Large intestine (tissue), 3 donors: Measurements from ENCODE around the gene RAB27B. TPM values are rescaled to one million over a fixed set of nuclear protein-coding genes. Genes with fewer than 3 reads are reported as not detected.

Experiments
- DNase-seq, 2 donors: peaks; one replicate each; pipeline versions ENCODE4 v3.0.0 to v3.0.0-alpha.2; 2013
- H3K27ac ChIP-seq: one replicate; pipeline ENCODE4 v1.5.1; 2013; ENCODE audit warnings: low read length
- H3K27me3 ChIP-seq: 2 replicates; pipeline ENCODE4 v1.6.1; 2013; ENCODE audit warnings: low read length; ENCODE audit not compliant: control insufficient read depth, insufficient read depth
- H3K36me3 ChIP-seq: 2 replicates; pipeline ENCODE4 v1.6.1; 2013; ENCODE audit warnings: low read length; ENCODE audit not compliant: control insufficient read depth, insufficient read depth
- H3K4me1 ChIP-seq: one replicate; pipeline ENCODE4 v1.6.1; 2013; ENCODE audit warnings: low read length; ENCODE audit not compliant: control insufficient read depth, insufficient read depth
- H3K4me3 ChIP-seq: one replicate; pipeline ENCODE4 v1.5.1; 2013; ENCODE audit warnings: low read length
- H3K9me3 ChIP-seq: one replicate; pipeline ENCODE4 v1.6.1; 2013; ENCODE audit warnings: mild to moderate bottlenecking, low read depth, low read length, moderate library complexity; ENCODE audit not compliant: control insufficient read depth
- WGBS: methylation state at CpG from one replicate; pipeline ENCODE4 v1.1.5; 2013; ENCODE audit warnings: low lambda C conversion rate; ENCODE audit not compliant: insufficient coverage; 5-methylcytosine and 5-hydroxymethylcytosine counted together
- polyA plus RNA-seq: library from polyadenylated mRNA; unstranded; fragments of 120-200 nt; gene quantifications from one replicate; pipeline ENCODE4 v1.2.1, GENCODE V29; 2013

The RAB27B gene
- polyA plus RNA-seq, 1 donor = 9.6 TPM

DNA sequence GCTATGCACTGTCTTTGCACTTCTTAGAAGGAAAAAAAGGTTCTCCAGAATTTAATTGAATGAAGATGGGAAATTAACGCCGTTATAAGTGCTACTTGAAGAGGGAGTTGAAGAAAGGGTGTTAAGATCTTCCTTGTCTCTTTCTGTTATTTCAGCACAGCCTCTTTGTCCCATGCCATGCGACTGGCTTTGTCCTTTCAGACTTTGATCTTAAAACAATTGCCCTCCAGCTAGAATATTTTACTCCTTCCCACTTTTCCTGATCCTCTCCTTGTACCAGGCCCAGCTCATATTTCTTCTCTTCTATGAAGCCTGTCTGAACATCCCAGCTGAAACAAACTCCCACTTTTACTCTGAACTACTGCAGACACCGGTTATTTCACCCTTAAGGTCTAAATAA is 51.4 kb downstream of the RAB27B start:
- H3K4me3 ChIP-seq = no peak overlapping the region
- 27% methylated on average over 3 of the region's 4 CpGs for WGBS
- peak in 1 of 2 donors; percentile 32 for DNase-seq
- peaks cover 10% of the 10 kb centered on the region for H3K4me1 ChIP-seq
- no peaks in the 10 kb centered on the region for H3K27me3 ChIP-seq
- H3K9me3 ChIP-seq = no peaks in the 10 kb centered on the region
- no peak overlapping the region for H3K27ac ChIP-seq
- no peaks in the 10 kb centered on the region for H3K36me3 ChIP-seq

DNA sequence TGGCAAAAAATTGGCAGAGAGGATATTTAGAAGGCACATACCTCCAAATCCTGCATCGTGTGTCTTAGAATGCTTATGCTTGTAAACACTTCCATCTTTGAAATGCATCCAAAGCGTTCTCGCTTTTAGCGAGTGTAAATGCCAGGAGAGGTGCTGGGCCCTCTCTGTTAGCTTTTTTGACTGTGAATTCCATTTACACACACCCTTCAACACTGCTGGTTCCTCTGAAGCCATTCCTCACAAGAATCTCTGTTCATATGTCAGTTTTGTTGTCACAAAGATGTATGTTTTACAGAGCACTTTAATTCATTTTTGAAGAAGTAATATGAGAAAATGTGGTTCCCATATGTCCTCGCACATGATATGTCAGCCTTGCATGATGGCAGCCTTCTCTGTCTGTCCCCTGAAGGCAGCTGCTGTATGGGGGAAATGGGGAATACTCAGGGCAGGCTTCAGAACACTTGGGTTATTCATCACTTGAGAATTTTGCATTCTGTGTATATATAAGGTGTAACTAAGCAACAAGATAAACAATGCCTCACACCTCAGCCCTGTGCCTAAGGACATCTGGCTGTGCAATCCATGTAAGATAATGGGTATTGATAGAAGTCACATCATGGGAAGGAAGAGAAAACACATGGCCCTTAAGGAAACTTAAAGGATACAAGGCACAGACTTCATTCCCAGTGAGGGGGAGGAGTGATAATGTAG is 52.3 kb downstream of the RAB27B start:
- DNase-seq = peak; percentile 36 to 71

GRCh38 chr18:54881229-54881768 is 53.0 kb downstream of the RAB27B start:
- Histone ChIP-seq H3K4me3 (no peak overlapping the region), H3K27ac (no peak overlapping the region), H3K9me3 (no peaks in the 10 kb centered on the region), H3K27me3 (no peaks in the 10 kb centered on the region), H3K4me1 (peaks cover 10% of the 10 kb centered on the region), H3K36me3 (no peaks in the 10 kb centered on the region)
- 82% methylated on average over 6 of the region's 6 CpGs for WGBS
- no peak for DNase-seq

More for the DNA sequence above, 52.3 kb downstream of the RAB27B start:
- Histone ChIP-seq H3K4me1 (peaks cover 10% of the 10 kb centered on the region), H3K36me3 (no peaks in the 10 kb centered on the region), H3K27me3 (no peaks in the 10 kb centered on the region), H3K9me3 (no peaks in the 10 kb centered on the region), H3K27ac (no peak overlapping the region), H3K4me3 (no peak overlapping the region)
- WGBS = no CpG with 5 or more reads among the region's 5 CpGs

- H3K27ac ChIP-seq = no peak overlapping the region
- no peak for DNase-seq
- peaks cover 10% of the 10 kb centered on the region for H3K4me1 ChIP-seq
- H3K36me3 ChIP-seq = no peaks in the 10 kb centered on the region
- H3K4me3 ChIP-seq = no peak overlapping the region
- H3K9me3 ChIP-seq = no peaks in the 10 kb centered on the region
- no CpG with 5 or more reads among the region's 4 CpGs for WGBS
- H3K27me3 ChIP-seq = no peaks in the 10 kb centered on the region
Measured at GRCh38 chr18:54882318-54882717, 54.0 kb downstream of the RAB27B start.

- H3K36me3 ChIP-seq = peaks cover 2% of the 10 kb centered on the region
- no peaks in the 10 kb centered on the region for H3K9me3 ChIP-seq
- no peak for DNase-seq
- no peaks in the 10 kb centered on the region for H3K27me3 ChIP-seq
- no peak overlapping the region for H3K27ac ChIP-seq
- H3K4me3 ChIP-seq = no peak overlapping the region
- peaks cover 10% of the 10 kb centered on the region for H3K4me1 ChIP-seq
- no CpG with 5 or more reads among the region's 6 CpGs for WGBS
Measured at GRCh38 chr18:54883816-54884604, 55.7 kb downstream of the RAB27B start.

- Histone ChIP-seq H3K27me3 (no peaks in the 10 kb centered on the region), H3K4me1 (no peaks in the 10 kb centered on the region), H3K9me3 (no peaks in the 10 kb centered on the region), H3K4me3 (no peak overlapping the region), H3K36me3 (peaks cover 2% of the 10 kb centered on the region), H3K27ac (no peak overlapping the region)
- 88% methylated on average over 2 of the region's 2 CpGs for WGBS
- DNase-seq = no peak
Measured at GRCh38 chr18:54888378-54888777, 60.1 kb downstream of the RAB27B start.

GRCh38 chr18:54888933-54889332 is 60.7 kb downstream of the RAB27B start:
- Histone ChIP-seq H3K4me1 (no peaks in the 10 kb centered on the region), H3K27ac (no peak overlapping the region), H3K4me3 (no peak overlapping the region), H3K27me3 (no peaks in the 10 kb centered on the region), H3K36me3 (peaks cover 2% of the 10 kb centered on the region), H3K9me3 (no peaks in the 10 kb centered on the region)
- DNase-seq = no peak
- WGBS = 100% methylated on average over 2 of the region's 2 CpGs

GRCh38 chr18:54899500-54899899 is 71.2 kb downstream of the RAB27B start:
- no peaks in the 10 kb centered on the region for H3K27me3 ChIP-seq
- no peak for DNase-seq
- peaks cover 3% of the 10 kb centered on the region for H3K36me3 ChIP-seq
- H3K4me1 ChIP-seq = no peaks in the 10 kb centered on the region
- H3K27ac ChIP-seq = no peak overlapping the region
- no peak overlapping the region for H3K4me3 ChIP-seq
- no peaks in the 10 kb centered on the region for H3K9me3 ChIP-seq

DNA sequence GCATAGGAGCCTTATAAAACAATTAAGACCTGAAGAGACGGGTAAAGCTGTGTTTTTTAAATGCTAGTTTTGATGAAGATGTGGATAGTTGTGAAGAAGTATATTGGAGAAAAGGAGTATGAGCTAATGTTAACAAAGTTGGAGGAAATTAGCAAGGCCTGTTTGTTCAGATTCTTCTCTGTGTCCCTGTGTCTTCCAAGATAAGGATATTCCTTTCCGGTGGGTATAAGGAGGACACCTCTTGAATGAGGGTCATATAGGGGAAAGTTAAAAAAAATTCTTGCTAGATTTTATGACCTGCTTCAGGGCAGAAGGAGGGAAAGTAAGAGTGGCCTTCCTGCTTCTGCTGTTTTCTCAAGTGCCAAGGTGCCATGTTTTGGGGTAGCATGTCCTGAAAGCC is 72.0 kb downstream of the RAB27B start:
- Histone ChIP-seq H3K27ac (no peak overlapping the region), H3K9me3 (no peaks in the 10 kb centered on the region), H3K4me1 (no peaks in the 10 kb centered on the region), H3K36me3 (peaks cover 7% of the 10 kb centered on the region), H3K27me3 (no peaks in the 10 kb centered on the region), H3K4me3 (no peak overlapping the region)
- DNase-seq = no peak
- no CpG with 5 or more reads among the region's 2 CpGs for WGBS

DNA sequence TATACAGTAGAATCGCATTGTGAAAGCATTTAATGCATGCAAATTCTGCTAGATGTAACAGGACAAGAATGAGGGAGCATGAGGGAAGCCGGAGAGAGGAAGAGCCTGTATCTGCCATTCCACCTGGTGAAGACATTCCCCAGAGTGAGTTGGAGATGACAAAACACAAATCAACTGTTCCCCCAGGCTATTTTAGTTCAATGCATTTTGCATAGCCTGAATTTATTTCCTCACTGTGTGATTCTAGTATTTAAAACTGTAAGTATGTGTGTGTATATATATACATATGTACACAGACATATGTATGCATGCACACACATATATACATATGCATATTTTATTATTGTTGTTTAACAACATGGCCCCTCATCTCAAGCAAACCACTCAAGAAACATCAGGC is 76.3 kb downstream of the RAB27B start:
- WGBS = no CpG with 5 or more reads among the region's 2 CpGs
- no peak overlapping the region for H3K4me3 ChIP-seq
- no peaks in the 10 kb centered on the region for H3K9me3 ChIP-seq
- H3K36me3 ChIP-seq = peaks cover 12% of the 10 kb centered on the region
- H3K4me1 ChIP-seq = no peaks in the 10 kb centered on the region
- H3K27ac ChIP-seq = no peak overlapping the region
- no peak for DNase-seq
- H3K27me3 ChIP-seq = no peaks in the 10 kb centered on the region
